ENCODE data around the gene SRPK2. TPM values are rescaled to one million over a fixed set of nuclear protein-coding genes. Genes with fewer than 3 reads are reported as not detected.

Gene SRPK2
- total and polyA plus RNA-seq, 8 donors, result 7.6 to 109 (median 24.4) TPM

DNA sequence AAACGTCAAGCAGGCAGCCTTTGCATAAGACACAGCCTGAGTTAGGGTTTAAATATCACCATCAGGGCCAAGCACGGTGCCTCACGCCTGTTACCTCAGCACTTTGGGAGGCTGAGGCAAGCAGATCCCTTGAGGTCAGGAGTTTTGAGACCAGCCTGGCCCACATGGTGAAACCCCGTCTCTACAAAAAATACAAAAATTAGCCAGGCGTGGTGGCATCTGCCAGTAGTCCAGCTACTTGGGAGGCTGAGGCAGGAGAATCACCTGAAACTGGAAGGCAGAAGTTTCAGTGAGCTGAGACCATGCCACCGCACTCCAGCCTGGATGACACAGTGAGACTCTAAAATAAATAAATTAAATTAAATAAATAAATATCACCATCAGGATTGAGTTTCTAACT, 33.0 kb downstream of the SRPK2 start:
- peaks cover 34 to 70% (median 46%) of the 10 kb centered on the region in 4 donors for H3K4me1 ChIP-seq
- no peaks in the 10 kb centered on the region for H3K9me3 ChIP-seq
- no peak overlapping the region for H3K27ac ChIP-seq
- TF ChIP-seq EP300 (IDR thresholded peaks at IDR 0.05), result no peak
- TF ChIP-seq POLR2AphosphoS5 (IDR thresholded peaks at IDR 0.05), result no peak
- TF ChIP-seq, protein P1, sequence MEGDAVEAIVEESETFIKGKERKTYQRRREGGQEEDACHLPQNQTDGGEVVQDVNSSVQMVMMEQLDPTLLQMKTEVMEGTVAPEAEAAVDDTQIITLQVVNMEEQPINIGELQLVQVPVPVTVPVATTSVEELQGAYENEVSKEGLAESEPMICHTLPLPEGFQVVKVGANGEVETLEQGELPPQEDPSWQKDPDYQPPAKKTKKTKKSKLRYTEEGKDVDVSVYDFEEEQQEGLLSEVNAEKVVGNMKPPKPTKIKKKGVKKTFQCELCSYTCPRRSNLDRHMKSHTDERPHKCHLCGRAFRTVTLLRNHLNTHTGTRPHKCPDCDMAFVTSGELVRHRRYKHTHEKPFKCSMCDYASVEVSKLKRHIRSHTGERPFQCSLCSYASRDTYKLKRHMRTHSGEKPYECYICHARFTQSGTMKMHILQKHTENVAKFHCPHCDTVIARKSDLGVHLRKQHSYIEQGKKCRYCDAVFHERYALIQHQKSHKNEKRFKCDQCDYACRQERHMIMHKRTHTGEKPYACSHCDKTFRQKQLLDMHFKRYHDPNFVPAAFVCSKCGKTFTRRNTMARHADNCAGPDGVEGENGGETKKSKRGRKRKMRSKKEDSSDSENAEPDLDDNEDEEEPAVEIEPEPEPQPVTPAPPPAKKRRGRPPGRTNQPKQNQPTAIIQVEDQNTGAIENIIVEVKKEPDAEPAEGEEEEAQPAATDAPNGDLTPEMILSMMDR (IDR thresholded peaks at IDR 0.05), result no peak
- no peak for TF ChIP-seq POLR2A (IDR thresholded peaks at IDR 0.05)
- WGBS, 5 donors, result 75 to 82% (median 77%) methylated on average over 6 of the region's 6 CpGs
- DNase-seq, result no peak
- no peaks in the 10 kb centered on the region for H3K36me3 ChIP-seq
- no peaks in the 10 kb centered on the region for H3K27me3 ChIP-seq
- no peak overlapping the region for H3K4me3 ChIP-seq
- intact Hi-C loops (cut with DNase I; ENCODE audit: low total_unique reads), result no loop called here

DNA sequence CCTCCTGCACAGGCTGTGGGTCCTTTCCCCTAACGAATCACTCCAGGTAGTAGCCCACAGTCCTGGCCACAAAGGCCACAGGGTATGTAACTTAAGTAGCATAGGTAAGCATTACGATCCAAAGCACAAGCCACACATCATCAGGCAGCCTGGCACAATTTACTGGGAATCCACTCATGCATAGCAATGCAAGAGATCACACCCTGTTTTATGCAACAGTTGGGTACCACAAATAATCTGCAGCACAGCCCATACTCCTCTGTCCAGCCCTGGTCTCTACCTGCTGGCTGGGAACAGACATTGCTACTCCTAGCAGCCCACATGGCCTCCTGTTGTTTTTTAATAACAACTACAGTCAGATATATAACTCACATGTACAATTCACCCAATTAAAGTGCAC, 34.3 kb downstream of the SRPK2 start:
- Histone ChIP-seq H3K4me3 (no peak overlapping the region), H3K27me3 (no peaks in the 10 kb centered on the region), H3K36me3 (no peaks in the 10 kb centered on the region), H3K4me1 (peaks cover 34 to 80% (median 50%) of the 10 kb centered on the region in 4 donors), H3K9me3 (no peaks in the 10 kb centered on the region), H3K27ac (peak overlapping the region in 2 of 5 donors; percentile 57 to 58)
- intact Hi-C loops (cut with DNase I; ENCODE audit: low total_unique reads), result no loop called here
- 60 to 78% (median 70%) methylated on average over 2 of the region's 2 CpGs for WGBS, 5 donors
- TF ChIP-seq POLR2A (IDR thresholded peaks at IDR 0.05) (no peak), EP300 (IDR thresholded peaks at IDR 0.05) (no peak), POLR2AphosphoS5 (IDR thresholded peaks at IDR 0.05) (no peak)
- TF ChIP-seq, protein P1 (IDR thresholded peaks at IDR 0.05), result no peak
- DNase-seq, result no peak

DNA sequence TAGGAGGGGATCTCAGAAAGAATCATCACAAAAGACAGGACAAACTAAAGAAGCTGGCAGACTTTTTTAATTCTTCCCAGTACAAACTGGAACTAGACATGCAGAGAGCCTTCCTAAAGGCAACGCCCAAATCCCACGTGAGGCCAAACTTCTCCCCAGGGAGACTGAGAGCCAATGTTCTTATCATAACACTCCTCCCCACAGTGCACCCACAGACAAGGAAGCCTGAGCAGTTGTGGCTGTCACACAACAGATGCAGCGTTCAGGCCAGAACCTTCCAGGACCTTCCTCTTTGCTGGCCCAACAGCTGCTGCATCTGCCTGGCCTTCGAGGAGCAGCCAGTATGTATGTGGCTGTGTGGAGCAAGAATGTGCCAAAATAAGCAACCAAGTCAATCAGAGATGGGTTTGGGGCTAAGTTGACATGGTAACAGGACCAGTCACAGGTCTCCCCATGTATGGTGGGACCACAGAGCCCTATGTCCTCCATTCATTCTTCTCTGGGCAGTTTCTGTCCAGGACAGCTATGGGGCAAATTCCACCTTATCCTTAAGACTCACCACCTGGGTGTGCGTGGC, 34.9 kb downstream of the SRPK2 start:
- Histone ChIP-seq H3K4me3 (no peak overlapping the region), H3K27me3 (no peaks in the 10 kb centered on the region), H3K27ac (peak overlapping the region in 3 of 5 donors; percentile 57 to 59 (median 58)), H3K9me3 (no peaks in the 10 kb centered on the region), H3K36me3 (no peaks in the 10 kb centered on the region), H3K4me1 (peaks cover 33 to 74% (median 49%) of the 10 kb centered on the region in 4 donors)
- TF ChIP-seq EP300 (IDR thresholded peaks at IDR 0.05) (no peak), POLR2AphosphoS5 (IDR thresholded peaks at IDR 0.05) (peak in 1 of 3 donors; percentile 7), POLR2A (IDR thresholded peaks at IDR 0.05) (no peak)
- TF ChIP-seq, protein P1 (IDR thresholded peaks at IDR 0.05), result no peak
- 28 to 40% (median 34%) methylated on average over 5 of the region's 5 CpGs for WGBS, 5 donors
- DNase-seq, result peak; percentile 49 to 54
- intact Hi-C loops (cut with DNase I; ENCODE audit: low total_unique reads), result no loop called here

DNA sequence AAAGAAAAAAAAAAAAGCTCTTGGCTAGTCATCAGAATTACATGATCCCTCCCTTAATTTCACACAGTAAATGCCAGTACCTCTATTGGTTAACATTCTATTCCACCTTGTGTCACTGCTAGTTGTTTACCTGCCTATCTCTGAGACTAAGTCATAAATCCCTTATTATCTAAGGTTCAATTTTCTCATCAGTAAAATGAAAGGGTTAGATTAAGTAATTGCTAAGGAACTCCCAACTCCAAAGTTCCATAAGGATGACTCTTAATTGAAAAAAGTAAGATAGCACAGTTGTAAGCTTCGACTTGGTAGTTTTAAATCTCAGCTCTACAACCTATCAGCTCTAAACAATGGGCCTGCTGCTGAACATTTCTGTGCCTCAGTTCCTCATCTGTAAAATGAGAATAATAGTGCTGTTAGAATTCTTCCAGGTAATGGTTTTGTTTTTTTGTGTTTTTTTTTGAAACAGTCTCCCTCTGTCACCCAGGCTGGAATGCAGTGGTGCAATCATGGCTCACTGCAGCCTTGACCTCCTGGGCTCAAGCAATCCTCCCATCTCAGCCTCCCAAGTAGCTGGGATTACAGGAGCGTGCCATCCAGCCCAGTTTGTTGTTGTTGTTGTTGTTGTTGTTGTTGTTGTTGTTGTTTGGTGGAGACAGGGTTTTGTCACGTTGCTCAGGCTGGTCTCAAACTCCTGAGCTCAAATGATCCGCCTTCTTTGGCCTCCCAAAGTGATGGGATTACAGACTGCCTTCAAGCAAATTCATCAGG, 35.6 kb downstream of the SRPK2 start:
- H3K27ac ChIP-seq, result peak overlapping the region in 3 of 5 donors; percentile 58 to 73 (median 59)
- DNase-seq, result no peak
- intact Hi-C loops (cut with DNase I; ENCODE audit: low total_unique reads), result no loop called here
- no peak overlapping the region for H3K4me3 ChIP-seq
- no peaks in the 10 kb centered on the region for H3K27me3 ChIP-seq
- H3K9me3 ChIP-seq, result no peaks in the 10 kb centered on the region
- WGBS, 5 donors, result 70 to 81% (median 78%) methylated on average over 4 of the region's 4 CpGs
- no peaks in the 10 kb centered on the region for H3K36me3 ChIP-seq
- peaks cover 31 to 68% (median 49%) of the 10 kb centered on the region in 4 donors for H3K4me1 ChIP-seq
- TF ChIP-seq, protein P1 (IDR thresholded peaks at IDR 0.05), result no peak
- TF ChIP-seq EP300 (IDR thresholded peaks at IDR 0.05) (no peak), POLR2AphosphoS5 (IDR thresholded peaks at IDR 0.05) (no peak), POLR2A (IDR thresholded peaks at IDR 0.05) (no peak)
